Jurkat, Clone E6-1 (cell line): ENCODE results near the gene MTHFD2.
A peak's percentile ranks its signal among the peaks of the same experiment; 100 is the strongest.

ENCODE experiments used
- DNase-seq: peaks from one replicate; pipeline ENCODE4 v3.0.0-alpha.2; 2011; ENCODE audit warnings: low read depth, low spot score
- H3K4me3 ChIP-seq: 2 replicates; pipeline ENCODE4 v1.5.1; 2011; ENCODE audit warnings: mild to moderate bottlenecking, low read length, control low read depth, moderate library complexity

Gene MTHFD2

DNA sequence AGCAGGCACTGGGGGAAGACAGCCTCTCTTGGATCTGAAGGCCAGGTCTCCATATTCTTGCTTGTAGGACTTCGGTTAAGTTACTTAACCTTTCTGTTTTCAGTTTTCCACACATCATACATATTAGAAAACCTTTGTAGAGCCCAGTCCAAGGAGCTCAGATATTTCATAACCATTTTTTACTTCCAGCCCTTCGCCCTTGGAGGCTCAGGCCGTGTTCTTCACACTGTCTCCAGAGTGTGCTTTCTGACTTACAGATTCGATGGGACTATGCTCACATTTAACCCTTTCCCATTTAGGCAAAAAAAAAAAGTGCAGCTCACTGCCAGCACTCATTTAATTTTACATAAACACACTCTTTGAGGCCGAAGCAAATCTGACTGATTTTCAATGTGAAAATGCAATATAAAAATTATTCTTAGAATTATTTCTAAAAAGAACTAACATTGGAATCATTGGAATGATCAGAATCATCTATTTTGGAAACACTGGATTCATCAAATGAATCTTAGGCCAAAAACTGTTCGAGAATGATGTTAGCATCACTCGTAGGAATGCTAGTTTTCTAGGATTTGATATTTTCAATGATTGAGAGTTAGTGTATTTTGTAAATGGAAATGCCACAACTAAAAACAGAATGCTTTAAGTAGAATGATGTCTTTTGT is 55.0 kb downstream of the MTHFD2 start:
- no peak overlapping the region for H3K4me3 ChIP-seq
- DNase-seq = no peak

GRCh38 chr2:74253971-74254310 is 55.5 kb downstream of the MTHFD2 start:
- no peak for DNase-seq
- no peak overlapping the region for H3K4me3 ChIP-seq

- no peak overlapping the region for H3K4me3 ChIP-seq
- DNase-seq = no peak
Observed at GRCh38 chr2:74255660-74256213, 57.3 kb downstream of the MTHFD2 start.

DNA sequence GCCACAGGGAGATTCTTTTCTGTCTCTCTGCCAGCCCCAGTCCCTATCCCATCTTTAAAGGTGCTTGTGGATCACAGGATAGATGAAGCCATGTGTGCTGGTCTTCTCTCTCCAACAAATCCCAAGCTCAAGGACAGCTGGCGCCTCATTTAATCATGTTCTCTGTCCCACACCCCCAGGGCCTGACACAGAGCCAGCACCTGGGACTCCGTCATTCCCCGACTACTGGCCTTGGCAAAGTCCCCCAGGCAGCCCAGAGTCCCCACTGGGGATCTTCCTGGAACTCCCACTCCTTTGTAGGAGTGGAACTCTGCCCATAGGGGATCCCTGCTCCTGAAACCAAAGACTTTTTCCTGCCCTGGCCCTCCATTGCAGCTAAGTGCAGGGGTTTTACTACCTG is 60.8 kb downstream of the MTHFD2 start:
- no peak overlapping the region for H3K4me3 ChIP-seq
- no peak for DNase-seq

GRCh38 chr2:74259733-74260132 is 61.3 kb downstream of the MTHFD2 start:
- no peak overlapping the region for H3K4me3 ChIP-seq
- no peak for DNase-seq

- no peak overlapping the region for H3K4me3 ChIP-seq
- no peak for DNase-seq
Observed at GRCh38 chr2:74260495-74260894, 62.1 kb downstream of the MTHFD2 start.

DNA sequence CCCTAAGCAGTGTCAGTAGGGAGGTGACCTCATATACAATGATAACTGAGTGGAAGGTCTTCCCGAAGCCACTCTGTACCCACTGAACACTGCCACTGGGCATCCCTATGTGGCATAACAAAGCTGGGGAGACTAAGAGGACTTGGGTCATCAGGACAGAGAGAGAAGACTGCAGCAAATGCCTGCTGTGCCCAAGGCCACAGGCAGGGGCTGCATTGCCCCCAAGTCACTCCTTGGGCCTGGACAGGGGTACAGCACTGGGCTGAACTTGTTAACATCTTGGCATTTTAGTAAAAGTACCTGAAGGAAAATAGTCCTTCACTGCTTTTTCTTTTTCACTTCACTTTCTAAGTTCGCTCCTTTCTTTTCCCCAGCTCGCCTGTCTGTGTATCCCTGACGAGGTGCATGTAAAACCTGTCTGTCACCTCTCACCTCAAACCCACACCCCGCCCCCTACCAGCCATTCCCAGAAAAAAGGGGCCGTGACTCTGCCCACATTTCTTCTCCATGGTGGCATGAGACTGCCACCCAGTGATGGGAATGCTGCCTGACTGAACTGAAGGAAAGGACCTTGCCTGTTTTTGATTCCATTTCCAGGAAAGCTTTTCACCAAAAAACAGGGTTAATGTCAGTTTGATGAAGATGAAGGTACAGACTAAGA is 62.9 kb downstream of the MTHFD2 start:
- no peak for DNase-seq
- H3K4me3 ChIP-seq = no peak overlapping the region

DNA sequence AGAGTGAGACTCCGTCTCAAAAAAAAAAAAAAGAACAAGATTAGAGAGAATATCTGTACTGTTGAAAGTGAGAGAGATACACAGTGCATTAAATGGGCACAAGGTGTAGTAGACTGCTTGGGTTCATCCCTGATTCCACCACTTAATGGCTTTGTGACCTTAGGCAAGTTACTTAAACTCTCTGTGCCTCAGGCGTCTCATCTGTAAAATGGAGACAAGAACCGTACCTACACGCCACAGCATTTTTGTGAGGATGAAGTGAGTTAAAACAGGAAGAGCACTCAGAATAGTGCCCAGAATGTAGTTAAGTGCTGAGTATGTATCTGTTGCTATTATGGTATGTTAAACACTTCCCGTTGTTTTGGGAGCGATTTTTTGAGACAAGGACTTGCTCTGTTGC is 64.3 kb downstream of the MTHFD2 start:
- DNase-seq = no peak
- H3K4me3 ChIP-seq = no peak overlapping the region

- H3K4me3 ChIP-seq = no peak overlapping the region
- DNase-seq = no peak
Observed at GRCh38 chr2:74264281-74264680, 65.9 kb downstream of the MTHFD2 start.

- DNase-seq = peak; percentile 29
- H3K4me3 ChIP-seq = no peak overlapping the region
Observed at GRCh38 chr2:74267068-74267467, 68.7 kb downstream of the MTHFD2 start.
